GM12878 (cell line): Measurements from ENCODE around the gene SLC49A4. TPM values are rescaled to one million over a fixed set of nuclear protein-coding genes. Genes with fewer than 3 reads are reported as not detected.

Source experiments
- ATAC-seq: fragments of 200-7000 bp; cut with Tn5 transposase; 3 replicates; pipeline ENCODE4 v1.9.1; 2020; ENCODE audit warnings: mild to moderate bottlenecking, moderate library complexity
- BruUV-seq: library from RNA; stranded (reverse); fragments of 400-500 nt; replicated peaks from 2 replicates; lab custom pipeline; 2021; lab: Mats Ljungman, UMichigan
- CTCF ChIA-PET: fragments of 300-600 bp; sonication (Branson Sonifier 250); formaldehyde crosslinking; extraction: SDS; loops from one replicate; lab custom pipeline; 2021; ENCODE audit warnings: inconsistent platforms; lab: Yijun Ruan, JAX
- POLR2A ChIA-PET: fragments of 350-600 bp; formaldehyde crosslinking; extraction: SDS; loops from one replicate; lab custom pipeline; 2021; ENCODE audit warnings: inconsistent platforms; lab: Charles Lee
- RAD21 ChIA-PET: fragments of 300-600 bp; sonication (Branson Sonifier 250); formaldehyde crosslinking; loops from one replicate; lab custom pipeline; 2023; ENCODE audit warnings: antibody characterized with exemption; ENCODE audit not compliant: unreplicated experiment; lab: Charles Lee
- SMC1A ChIA-PET: fragments of 300-600 bp; sonication (Branson Sonifier 250); formaldehyde crosslinking; loops from one replicate; lab custom pipeline; 2023; ENCODE audit not compliant: unreplicated experiment, uncharacterized antibody; lab: Charles Lee
- DNase-seq: peaks from one replicate; pipeline ENCODE4 v3.0.0-alpha.2; 2011; ENCODE audit warnings: low read depth, low spot score
- FAIRE-seq: peaks from 3 replicates; lab custom pipeline; 2011; peaks lifted over from hg19 to GRCh38; lab: Jason Lieb, UNC
- H2AFZ ChIP-seq: 2 replicates; pipeline ENCODE4 v1.6.0; 2011; ENCODE audit warnings: low read depth, low read length, control low read depth; ENCODE audit not compliant: control insufficient read depth
- H3K27ac ChIP-seq: 2 replicates; pipeline ENCODE4 v1.5.1; 2011; ENCODE audit warnings: control low read depth; ENCODE audit not compliant: control insufficient read depth, insufficient read depth
- H3K27me3 ChIP-seq, 2 experiments: replicated peaks in 1 of 2; 2 replicates each; pipeline versions ENCODE4 v1.6.0 to v1.6.1; 2011; ENCODE audit warnings: low read length in 1 of 2; ENCODE audit not compliant: control insufficient read depth in 2 of 2, insufficient read depth in 2 of 2
- H3K36me3 ChIP-seq, 2 experiments: 2 replicates each; pipeline ENCODE4 v1.5.1; 2011; ENCODE audit warnings: low read length in 1 of 2; ENCODE audit not compliant: control insufficient read depth in 2 of 2, insufficient read depth in 2 of 2
- H3K4me1 ChIP-seq: 2 replicates; pipeline ENCODE4 v1.6.1; 2011; ENCODE audit warnings: mild to moderate bottlenecking, low read length, moderate library complexity, mixed read lengths; ENCODE audit not compliant: control insufficient read depth, insufficient read depth
- H3K4me2 ChIP-seq: 2 replicates; pipeline ENCODE4 v1.6.0; 2011; ENCODE audit warnings: control low read depth; ENCODE audit not compliant: control insufficient read depth, insufficient read depth
- H3K4me3 ChIP-seq: fragments of 200-600 bp; sonication (generic); 2 replicates; pipeline ENCODE4 v1.5.1; 2016
- H3K79me2 ChIP-seq: 2 replicates; pipeline ENCODE4 v1.6.0; 2011; ENCODE audit warnings: low read length; ENCODE audit not compliant: control insufficient read depth, insufficient read depth
- H3K9ac ChIP-seq: 2 replicates; pipeline ENCODE4 v1.8.0; 2011; ENCODE audit warnings: low read length, control low read depth, mixed read lengths; ENCODE audit not compliant: control insufficient read depth, insufficient read depth
- H3K9me3 ChIP-seq: replicated peaks from 3 replicates; pipeline ENCODE4 v1.5.1; 2011; ENCODE audit warnings: mild to moderate bottlenecking, low read length; ENCODE audit not compliant: control insufficient read depth, insufficient read depth
- H4K20me1 ChIP-seq: 2 replicates; pipeline ENCODE4 v1.6.0; 2011; ENCODE audit not compliant: control insufficient read depth, insufficient read depth
- BCL3 ChIP-seq: IDR thresholded peaks from 2 replicates; pipeline ENCODE4 v1.6.1; 2011; ENCODE audit warnings: borderline replicate concordance, low read depth, mild to moderate bottlenecking, moderate library complexity, low read length; ENCODE audit not compliant: insufficient read depth, poor library complexity, severe bottlenecking
- CBX5 ChIP-seq: sonication (generic); IDR thresholded peaks from 2 replicates; pipeline ENCODE4 v1.6.1; 2016; ENCODE audit warnings: low read depth, moderate library complexity, mild to moderate bottlenecking, inconsistent platforms
- CREM ChIP-seq: IDR thresholded peaks from 2 replicates; pipeline ENCODE4 v1.6.1; 2014; ENCODE audit warnings: antibody characterized with exemption, low read depth
- CUX1 ChIP-seq: IDR thresholded peaks from 2 replicates; pipeline ENCODE4 v1.6.1; 2012; ENCODE audit warnings: improper control_type of control experiment, low read depth, low read length; ENCODE audit not compliant: insufficient replicate concordance
- MTA3 ChIP-seq: IDR thresholded peaks from 2 replicates; pipeline ENCODE4 v1.6.1; 2012; ENCODE audit warnings: low read length, inconsistent platforms, borderline replicate concordance
- NFYB ChIP-seq: IDR thresholded peaks from 2 replicates; pipeline ENCODE4 v1.6.1; 2011; ENCODE audit warnings: low read depth, mild to moderate bottlenecking, low read length, improper control_type of control experiment, moderate library complexity; ENCODE audit not compliant: insufficient read depth
- SKIL ChIP-seq: fragments of 450-650 bp; IDR thresholded peaks from 2 replicates; pipeline ENCODE4 v1.6.1; 2017; ENCODE audit warnings: mild to moderate bottlenecking, low read depth, inconsistent platforms; ENCODE audit not compliant: poor library complexity, severe bottlenecking
- ZNF274 ChIP-seq: IDR thresholded peaks from one replicate; pipeline ENCODE4 v1.8.0; 2011; ENCODE audit not compliant: insufficient read length, insufficient read depth
- WGBS: methylation state at CpG from one replicate; pipeline ENCODE4 v1.1.6; 2016; ENCODE audit warnings: low lambda C conversion rate; ENCODE audit not compliant: insufficient replicate concordance, insufficient coverage; ENCODE audit errors: missing lambda C conversion rate; 5-methylcytosine and 5-hydroxymethylcytosine counted together
- in situ Hi-C: fragments of 300-500 bp; cut with MboI; formaldehyde crosslinking; loops from 9 replicates; pipeline ENCODE4 v1.14.3; 2018; ENCODE audit warnings: mixed read lengths
- intact Hi-C: fragments of 100-400 bp; cut with micrococcal nuclease; formaldehyde crosslinking; loops from one replicate; pipeline ENCODE4 v1.14.2; 2022; ENCODE audit not compliant: unreplicated experiment
- polyA plus RNA-seq, 11 experiments: library from polyadenylated mRNA; depleted of rRNA in 4 of 11; unstranded in 6 of 11; stranded (reverse) in 5 of 11; fragments of >200 nt; fragmentation: Nextera tagmentation in 4 of 11; fragmentation: Illumina TruSeq in 1 of 11; extraction: Ambion mirVana in 4 of 11; extraction: Trizol in 1 of 11; gene quantifications; 1 replicate in 1 of 11; 2 replicates in 10 of 11; pipeline versions ENCODE4 v1.2.1 to v1.2.3, GENCODE V29; 2011 to 2016; ENCODE audit warnings: inconsistent platforms in 2 of 11, missing spikeins in 2 of 11, low read depth in 1 of 11
- total RNA-seq, 4 experiments: library from RNA; depleted of rRNA in 3 of 4; stranded (reverse); fragments of >200 nt in 3 of 4; fragmentation: Illumina TruSeq in 1 of 4; extraction: Trizol in 1 of 4; gene quantifications; 2 replicates each; pipeline versions ENCODE4 v1.2.1 to v1.2.3, GENCODE V29; 2013 to 2021
- TF ChIP-seq, protein P1 (sequence below): IDR thresholded peaks from 2 replicates; pipeline ENCODE4 v1.6.1; 2012; ENCODE audit warnings: low read depth, low read length, improper control_type of control experiment

Gene SLC49A4
- total and polyA plus RNA-seq, 10 of the 15 experiments (the other 5 are each of a cell fraction or from before 2014, with no cell fraction given), result 0.48 to 2.2 (median 1.4) TPM

DNA sequence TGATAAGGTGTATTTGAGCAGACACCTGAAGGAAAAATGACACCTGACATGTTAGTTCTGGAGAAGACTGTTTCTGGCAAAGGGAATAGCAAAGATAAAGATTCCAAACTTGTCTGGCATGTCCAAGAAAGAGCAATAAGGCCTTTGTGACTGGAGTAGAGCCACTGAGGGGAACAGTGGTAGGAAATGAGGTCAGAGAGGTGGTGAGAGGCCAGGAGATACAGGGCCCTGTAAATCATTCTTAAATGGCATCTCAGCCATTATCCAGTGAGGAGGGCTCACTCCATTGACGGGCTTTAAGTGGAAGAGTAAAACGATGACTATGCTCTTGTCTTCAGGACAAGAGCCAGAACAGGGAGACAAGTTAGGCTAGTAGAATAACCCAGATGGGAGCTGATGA, 4.5 kb downstream of the SLC49A4 start:
- no peak overlapping the region for H3K27ac ChIP-seq
- in situ Hi-C loops (no loop called here), intact Hi-C loops (loop anchor here (10.0 kb wide), 1 partner anchor 235 kb away; the partner anchor contains the start of genes DTX3L and PARP9)
- no peaks in the 10 kb centered on the region for H3K4me1 ChIP-seq
- H3K4me2 ChIP-seq, result no peak overlapping the region
- no peaks in the 10 kb centered on the region for H3K9me3 ChIP-seq
- no peaks in the 10 kb centered on the region for H3K36me3 ChIP-seq
- ChIA-PET CTCF (interaction anchor here (0.8 kb wide), 1 partner anchor 15 kb away, joined by 3 read pairs; no protein-coding TSS in a partner anchor), POLR2A (no interaction called here), RAD21 (no interaction called here), SMC1A (no interaction called here)
- BruUV-seq, result no TSS peak
- H3K27me3 ChIP-seq, result no peaks in the 10 kb centered on the region
- ATAC-seq (no peak), FAIRE-seq (no peak), DNase-seq (no peak)
- H4K20me1 ChIP-seq, result no peaks in the 10 kb centered on the region
- no peak overlapping the region for H3K4me3 ChIP-seq
- no peak overlapping the region for H3K9ac ChIP-seq
- TF ChIP-seq, protein P1, sequence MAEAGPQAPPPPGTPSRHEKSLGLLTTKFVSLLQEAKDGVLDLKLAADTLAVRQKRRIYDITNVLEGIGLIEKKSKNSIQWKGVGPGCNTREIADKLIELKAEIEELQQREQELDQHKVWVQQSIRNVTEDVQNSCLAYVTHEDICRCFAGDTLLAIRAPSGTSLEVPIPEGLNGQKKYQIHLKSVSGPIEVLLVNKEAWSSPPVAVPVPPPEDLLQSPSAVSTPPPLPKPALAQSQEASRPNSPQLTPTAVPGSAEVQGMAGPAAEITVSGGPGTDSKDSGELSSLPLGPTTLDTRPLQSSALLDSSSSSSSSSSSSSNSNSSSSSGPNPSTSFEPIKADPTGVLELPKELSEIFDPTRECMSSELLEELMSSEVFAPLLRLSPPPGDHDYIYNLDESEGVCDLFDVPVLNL, result no peak
- TF ChIP-seq MTA3 (no peak), CUX1 (no peak), NFYB (no peak), CBX5 (no peak), SKIL (no peak), ZNF274 (no peak), CREM (no peak), BCL3 (no peak)
- WGBS, result 69% methylated on average over 2 of the region's 2 CpGs
- no peaks in the 10 kb centered on the region for H3K79me2 ChIP-seq
- no peak overlapping the region for H2AFZ ChIP-seq
